K562 (cell line): ENCODE data around the gene AIMP2. TPM values are rescaled to one million over a fixed set of nuclear protein-coding genes. Genes with fewer than 3 reads are reported as not detected.

ENCODE experiments used
- ATAC-seq: fragments of 200-7000 bp; cut with Tn5 transposase; 3 replicates; pipeline ENCODE4 v1.9.1; 2020; ENCODE audit warnings: moderate library complexity
- BruUV-seq: library from RNA; stranded (reverse); fragments of 400-500 nt; replicated peaks from 2 replicates; lab custom pipeline; 2021; lab: Mats Ljungman, UMichigan
- CTCF ChIA-PET: fragments of 300-600 bp; formaldehyde crosslinking; extraction: SDS; loops from one replicate; lab custom pipeline; 2021; ENCODE audit warnings: low intra/inter-chr PET ratio; lab: Yijun Ruan, JAX
- POLR2A ChIA-PET: fragments of 300-600, 350-650 bp; sonication (Branson Sonifier 250); formaldehyde crosslinking; extraction: SDS; loops from one replicate; lab custom pipeline; 2021; ENCODE audit warnings: antibody characterized with exemption, inconsistent platforms; lab: Yijun Ruan, JAX
- DNase-seq, 4 experiments: peaks; one replicate each; pipeline versions ENCODE4 v3.0.0 to v3.0.0-alpha.2; 2011 to 2018; ENCODE audit warnings: low spot score in 3 of 4, mixed read lengths in 3 of 4; ENCODE audit errors: extremely low read depth in 1 of 4
- FAIRE-seq: peaks from 2 replicates; lab custom pipeline; 2011; peaks lifted over from hg19 to GRCh38; lab: Jason Lieb, UNC
- H2AFZ ChIP-seq: 2 replicates; pipeline ENCODE4 v1.6.0; 2011; ENCODE audit warnings: low read depth, low read length, control low read depth, inconsistent platforms
- H3K27ac ChIP-seq: fragments of 200-600 bp; 3 replicates; pipeline ENCODE4 v1.8.0; 2011; ENCODE audit warnings: low read depth, mild to moderate bottlenecking, control low read depth, inconsistent platforms, low read length, moderate library complexity, mixed read lengths; ENCODE audit errors: extremely low read depth
- H3K27me3 ChIP-seq, 2 experiments: fragments of 300-600 bp in 1 of 2; 2 replicates in 1 of 2; 3 replicates in 1 of 2; pipeline versions ENCODE4 v1.6.0 to v1.8.0; 2011; ENCODE audit warnings: inconsistent platforms in 2 of 2, low read length in 2 of 2, mild to moderate bottlenecking in 1 of 2, mixed read lengths in 1 of 2, moderate library complexity in 1 of 2; ENCODE audit not compliant: control insufficient read depth in 2 of 2, insufficient read depth in 2 of 2
- H3K36me3 ChIP-seq: fragments of 300-600 bp; 3 replicates; pipeline ENCODE4 v1.8.0; 2011; ENCODE audit warnings: mild to moderate bottlenecking, low read length, inconsistent platforms; ENCODE audit not compliant: control insufficient read depth, insufficient read depth
- H3K4me1 ChIP-seq, 2 experiments: fragments of 200-600 bp in 1 of 2; replicated peaks in 1 of 2; 2 replicates in 1 of 2; 3 replicates in 1 of 2; pipeline versions ENCODE4 v1.5.1 to v1.8.0; 2011; ENCODE audit warnings: inconsistent platforms in 2 of 2, low read length in 2 of 2, mild to moderate bottlenecking in 1 of 2, mixed read lengths in 1 of 2, moderate library complexity in 1 of 2; ENCODE audit not compliant: control insufficient read depth in 2 of 2, insufficient read depth in 2 of 2
- H3K4me2 ChIP-seq: 2 replicates; pipeline ENCODE4 v1.6.1; 2011; ENCODE audit warnings: low read length, control low read depth, inconsistent platforms, mixed read lengths; ENCODE audit not compliant: insufficient read depth
- H3K4me3 ChIP-seq: fragments of 200-600 bp; sonication (generic), shearing (Covaris generic); 2 replicates; pipeline ENCODE4 v1.5.1; 2016; ENCODE audit warnings: control low read depth, inconsistent platforms
- H3K79me2 ChIP-seq: fragments of 200-600 bp; 3 replicates; pipeline ENCODE4 v1.8.0; 2011; ENCODE audit warnings: low read length, inconsistent platforms; ENCODE audit not compliant: control insufficient read depth, insufficient read depth
- H3K9ac ChIP-seq, 2 experiments: 2 replicates each; pipeline versions ENCODE4 v1.6.0 to v1.6.1; 2011; ENCODE audit warnings: low read depth in 2 of 2, low read length in 2 of 2, control low read depth in 1 of 2, inconsistent platforms in 1 of 2, mild to moderate bottlenecking in 1 of 2, mixed read lengths in 1 of 2; ENCODE audit not compliant: insufficient read depth in 1 of 2
- H3K9me1 ChIP-seq: one replicate; pipeline ENCODE4 v1.6.0; 2011; ENCODE audit warnings: inconsistent platforms, mild to moderate bottlenecking, low read length, moderate library complexity; ENCODE audit not compliant: control insufficient read depth, insufficient read depth
- H3K9me3 ChIP-seq: replicated peaks from 2 replicates; pipeline ENCODE4 v1.5.1; 2011; ENCODE audit warnings: low read depth, low read length, inconsistent platforms; ENCODE audit not compliant: control insufficient read depth, insufficient read depth
- H4K20me1 ChIP-seq: replicated peaks from 2 replicates; pipeline ENCODE4 v1.6.1; 2011; ENCODE audit warnings: low read length, inconsistent platforms, mixed read lengths; ENCODE audit not compliant: control insufficient read depth, insufficient read depth
- NFYB ChIP-seq: IDR thresholded peaks from 2 replicates; pipeline ENCODE4 v1.6.1; 2011; ENCODE audit warnings: mild to moderate bottlenecking, moderate library complexity; ENCODE audit not compliant: insufficient read length; ENCODE audit errors: extremely low read depth
- POLR2AphosphoS2 ChIP-seq: IDR thresholded peaks from 2 replicates; pipeline ENCODE4 v1.6.1; 2012; ENCODE audit warnings: low read length, improper control_type of control experiment
- RERE ChIP-seq: sonication (generic); formaldehyde crosslinking; IDR thresholded peaks from 2 replicates; pipeline ENCODE4 v1.8.0; 2023; ENCODE audit warnings: missing genetic modification reagents, mild to moderate bottlenecking, borderline replicate concordance
- SPI1 ChIP-seq: IDR thresholded peaks from 2 replicates; pipeline ENCODE4 v1.6.1; 2011; ENCODE audit warnings: low read depth, low read length, control low read depth, borderline replicate concordance
- ZBTB11 ChIP-seq, 3 experiments: fragments of 200-800 bp in 1 of 3; fragments of 250-450 bp in 1 of 3; fragments of 450-650 bp in 1 of 3; sonication (Bioruptor Pico) in 1 of 3; sonication (Bioruptor generic) in 1 of 3; formaldehyde crosslinking in 1 of 3; IDR thresholded peaks; 2 replicates each; pipeline versions ENCODE4 v1.6.1 to v1.8.0; 2016 to 2022; ENCODE audit warnings: mild to moderate bottlenecking in 2 of 3, missing genetic modification characterization in 2 of 3, missing compliant biosample characterization in 1 of 3, moderate library complexity in 1 of 3
- ZNF431 ChIP-seq: sonication (generic); formaldehyde crosslinking; IDR thresholded peaks from 2 replicates; pipeline ENCODE4 v1.8.0; 2022; ENCODE audit warnings: mild to moderate bottlenecking, missing genetic modification reagents
- WGBS: fragments of 100-300 bp; shearing (Covaris generic); methylation state at CpG from one replicate; pipeline ENCODE4 v1.1.6; 2016; ENCODE audit warnings: low coverage, mixed read lengths; ENCODE audit not compliant: insufficient coverage; ENCODE audit errors: missing lambda C conversion rate; 5-methylcytosine and 5-hydroxymethylcytosine counted together
- in situ Hi-C: fragments of 300-500 bp; cut with MboI; formaldehyde crosslinking; loops from 4 replicates; pipeline ENCODE4 v1.15.0; 2018; ENCODE audit warnings: inconsistent platforms, mixed read lengths
- intact Hi-C: fragments of 100-400 bp; cut with micrococcal nuclease; formaldehyde crosslinking; loops from 2 replicates; pipeline ENCODE4 v1.14.2; 2022
- polyA plus RNA-seq, 8 experiments: library from polyadenylated mRNA; depleted of rRNA in 4 of 8; stranded (reverse) in 5 of 8; unstranded in 3 of 8; fragments of >200 nt; fragmentation: Nextera tagmentation in 2 of 8; fragmentation: Illumina TruSeq in 1 of 8; extraction: Ambion mirVana in 2 of 8; extraction: Trizol in 1 of 8; gene quantifications; 2 replicates each; pipeline versions ENCODE4 v1.2.1 to v1.2.3, GENCODE V29; 2011 to 2014; ENCODE audit warnings: inconsistent platforms in 1 of 8, missing spikeins in 1 of 8
- total RNA-seq, 7 experiments: library from RNA; depleted of rRNA in 6 of 7; stranded (reverse); fragments of >200 nt in 6 of 7; fragmentation: Illumina TruSeq in 2 of 7; extraction: Trizol in 2 of 7; gene quantifications; 2 replicates each; pipeline versions ENCODE4 v1.2.1 to v1.2.3, GENCODE V29; 2011 to 2021; ENCODE audit warnings: low replicate concordance in 1 of 7

Gene AIMP2
- total and polyA plus RNA-seq, 9 of the 15 experiments (the other 6 are each of a cell fraction or from before 2014, with no cell fraction given), result 47.5 to 84.9 (median 63.5) TPM

- ATAC-seq (no peak), FAIRE-seq (no peak), DNase-seq (no peak)
- peak overlapping the region; percentile 40 for H3K27ac ChIP-seq
- WGBS, result 67% methylated on average over 12 of the region's 12 CpGs
- CTCF ChIA-PET, result no interaction called here
- no peaks in the 10 kb centered on the region for H3K9me3 ChIP-seq
- no peaks in the 10 kb centered on the region for H3K27me3 ChIP-seq
- H3K79me2 ChIP-seq, result peaks cover 23% of the 10 kb centered on the region; the same call in 2 of the 3 replicates
- no TSS peak for BruUV-seq
- no peak overlapping the region for H2AFZ ChIP-seq
- H3K9me1 ChIP-seq, result peaks cover 6% of the 10 kb centered on the region
- H3K4me3 ChIP-seq, result no peak overlapping the region
- 0 out of 4 replicates have a peak overlapping the region, but pooled peaks of 1 of the 2 experiments have one; percentile 35 for H3K9ac ChIP-seq
- peaks cover 33 to 34% of the 10 kb centered on the region in 2 experiments; a peak in 4 of 5 replicates for H3K4me1 ChIP-seq
- H3K36me3 ChIP-seq, result peaks cover 93% of the 10 kb centered on the region
- peaks cover 17% of the 10 kb centered on the region for H4K20me1 ChIP-seq
- intact Hi-C loops, result no loop called here
- in situ Hi-C loops, result no loop called here
- H3K4me2 ChIP-seq, result no peak overlapping the region
- POLR2A ChIA-PET, result interaction anchor here (0.6 to 1.7 kb wide), 6 partner anchors 8 to 1987 kb away, joined by 3 to 7 read pairs (median 3); no protein-coding TSS in a partner anchor
- TF ChIP-seq NFYB (no peak), SPI1 (peak; percentile 81; the same call in 1 of the 2 replicates), RERE (CRISPR knock-in tag) (0 out of 2 replicates have a peak, but pooled peaks have one; percentile 44), ZNF431 (CRISPR knock-in tag) (peak; percentile 60; the same call in 1 of the 2 replicates), POLR2AphosphoS2 (no peak), ZBTB11 (CRISPR knock-in tag; IDR thresholded peaks at IDR 0.05) (0 out of 6 replicates have a peak, but pooled peaks of 1 of the 3 experiments have one; percentile 6)
Observed at GRCh38 chr7:6026820-6027311, 17.8 kb downstream of the AIMP2 start.
